GM21717 (cell line): ENCODE data around the gene CRYGD.
"Not testable (repeated sequence)": the region's sequence is repeated elsewhere in the genome, so short reads cannot be mapped to it uniquely, and the experiment has no call there.

Source experiments
- ATAC-seq: cut with Tn5 transposase; IDR thresholded peaks from one replicate; pipeline ENCODE4 v1.9.1; 2021; ENCODE audit warnings: mild to moderate bottlenecking, moderate library complexity; ENCODE audit not compliant: unreplicated experiment

Gene CRYGD

GRCh38 chr2:208124013-208124715 lies at the start of gene CRYGD:
CRYGD (minus strand) TSS chr2:208124524; CDS start chr2:208124473, 51 bp downstream.
- not testable (repeated sequence) for ATAC-seq

GRCh38 chr2:208172125-208172524 lies 47.8 kb upstream of the CRYGD start:
- no peak for ATAC-seq

- ATAC-seq = no peak
Measured at GRCh38 chr2:208164951-208165755, 40.8 kb upstream of the CRYGD start.

GRCh38 chr2:208163489-208163888 lies 39.2 kb upstream of the CRYGD start, which contains the start of gene CRYGA:
CRYGA (minus strand) TSS chr2:208163589; CDS start chr2:208163556, 33 bp downstream.
- no peak for ATAC-seq

GRCh38 chr2:208156439-208156838 lies 32.1 kb upstream of the CRYGD start:
- no peak for ATAC-seq

GRCh38 chr2:208153156-208153555 lies 28.8 kb upstream of the CRYGD start:
- no peak for ATAC-seq

GRCh38 chr2:208150956-208151355 lies 26.6 kb upstream of the CRYGD start:
- no peak for ATAC-seq

GRCh38 chr2:208150094-208150493 lies 25.8 kb upstream of the CRYGD start:
- ATAC-seq = no peak

GRCh38 chr2:208148803-208149202 lies 24.5 kb upstream of the CRYGD start:
- no peak for ATAC-seq

- ATAC-seq = no peak
Measured at GRCh38 chr2:208147759-208148158, 23.4 kb upstream of the CRYGD start.

GRCh38 chr2:208147008-208147407 lies 22.7 kb upstream of the CRYGD start:
- ATAC-seq = no peak

GRCh38 chr2:208146006-208146405 lies 21.7 kb upstream of the CRYGD start, which contains the start of gene CRYGB:
CRYGB (minus strand) TSS chr2:208146158; CDS start chr2:208146120, 38 bp downstream.
- no peak for ATAC-seq

- no peak for ATAC-seq
Measured at GRCh38 chr2:208142925-208143799, 18.8 kb upstream of the CRYGD start.

- ATAC-seq = no peak
Measured at GRCh38 chr2:208142240-208142924, 18.1 kb upstream of the CRYGD start.

- ATAC-seq = no peak
Measured at GRCh38 chr2:208139447-208139846, 15.1 kb upstream of the CRYGD start.

- ATAC-seq = not testable (repeated sequence)
Measured at GRCh38 chr2:208138334-208138733, 14.0 kb upstream of the CRYGD start.

- ATAC-seq = no peak
Measured at GRCh38 chr2:208136716-208137094, 12.4 kb upstream of the CRYGD start.

GRCh38 chr2:208135794-208136715 lies 11.7 kb upstream of the CRYGD start:
- no peak for ATAC-seq

- no peak for ATAC-seq
Measured at GRCh38 chr2:208134928-208135586, 10.7 kb upstream of the CRYGD start.
